ENCODE data around the gene HELZ2. TPM values are rescaled to one million over a fixed set of nuclear protein-coding genes. Genes with fewer than 3 reads are reported as not detected.

The HELZ2 gene
- total RNA-seq, 1 experiment from 2014 or later: 27.9 TPM

GRCh38 chr20:63567136-63567385 is 7.0 kb downstream of the HELZ2 start:
- no peak for DNase-seq
- Mint-ChIP-seq H3K4me3 (no peak overlapping the region), H3K9me3 (no peaks in the 10 kb centered on the region), H3K36me3 (ENCODE audit: insufficient read depth in 1 of 3, low read depth in 3 of 3) (no peaks in the 10 kb centered on the region), H3K4me1 (no peaks in the 10 kb centered on the region), H3K27me3 (ENCODE audit: low read depth) (no peaks in the 10 kb centered on the region), H3K27ac (no peak overlapping the region)
- Histone ChIP-seq H2BK20ac (ENCODE audit: low read depth, low read length, poor library complexity, severe bottlenecking) (no peak overlapping the region), H3K79me2 (ENCODE audit: insufficient read depth, low read length) (no peaks in the 10 kb centered on the region), H3K23me2 (ENCODE audit: insufficient read length, low read depth, low read length, poor library complexity, severe bottlenecking) (no peaks in the 10 kb centered on the region), H4K91ac (ENCODE audit: insufficient read length, low read depth, low read length) (no peak overlapping the region), H3K14ac (ENCODE audit: insufficient read depth, low read length) (no peak overlapping the region), H3K9ac (ENCODE audit: extremely low read depth, insufficient read length, low read length) (no peak overlapping the region), H3T11ph (ENCODE audit: low read length) (no peak overlapping the region), H4K8ac (replicated peaks; ENCODE audit: insufficient read length, low read depth, low read length) (no peak overlapping the region), H2AK5ac (ENCODE audit: insufficient read length, low read length) (no peak overlapping the region), H3K27ac (ENCODE audit: insufficient read length, low read depth, low read length) (no peak overlapping the region), H2AFZ (ENCODE audit: low read length) (no peak overlapping the region), H3K9me3 (ENCODE audit: control insufficient read depth, low read depth, low read length) (no peaks in the 10 kb centered on the region), H3K18ac (ENCODE audit: insufficient read length, low read depth, low read length) (no peak overlapping the region), H3K56ac (ENCODE audit: insufficient read length, low read depth, low read length) (no peak overlapping the region), H4K20me1 (ENCODE audit: control insufficient read depth, insufficient read depth, insufficient read length) (no peaks in the 10 kb centered on the region), H3K4me2 (ENCODE audit: insufficient read depth, insufficient read length, low read length) (no peak overlapping the region), H4K5ac (ENCODE audit: insufficient read length, low read depth, low read length) (no peak overlapping the region), H2BK5ac (ENCODE audit: insufficient read length, low read length) (no peak overlapping the region), H2BK12ac (ENCODE audit: insufficient read length, low read depth, low read length) (no peak overlapping the region), H3K4ac (ENCODE audit: low read depth, low read length) (no peak overlapping the region), H2BK120ac (ENCODE audit: low read depth, low read length, poor library complexity, severe bottlenecking) (no peak overlapping the region), H3K4me1 (ENCODE audit: insufficient read depth, low read length) (no peaks in the 10 kb centered on the region), H3K23ac (ENCODE audit: insufficient read length, low read depth, low read length) (no peak overlapping the region), H3K27me3 (ENCODE audit: insufficient read depth, low read length) (no peaks in the 10 kb centered on the region), H2BK15ac (ENCODE audit: low read depth, low read length) (no peak overlapping the region), H3K79me1 (ENCODE audit: insufficient read depth, low read depth, low read length, poor library complexity, severe bottlenecking) (no peaks in the 10 kb centered on the region)
- no CpG with 5 or more reads among the region's 22 CpGs for WGBS (ENCODE audit: extremely low coverage, insufficient read length, low lambda C conversion rate)
- TF ChIP-seq CTCF (conservative IDR thresholded peaks at IDR 0.05): no peak
